ENCODE data around the gene DPF1.
"Not testable (repeated sequence)": the region's sequence is repeated elsewhere in the genome, so short reads cannot be mapped to it uniquely, and the experiment has no call there.

The DPF1 gene

DNA sequence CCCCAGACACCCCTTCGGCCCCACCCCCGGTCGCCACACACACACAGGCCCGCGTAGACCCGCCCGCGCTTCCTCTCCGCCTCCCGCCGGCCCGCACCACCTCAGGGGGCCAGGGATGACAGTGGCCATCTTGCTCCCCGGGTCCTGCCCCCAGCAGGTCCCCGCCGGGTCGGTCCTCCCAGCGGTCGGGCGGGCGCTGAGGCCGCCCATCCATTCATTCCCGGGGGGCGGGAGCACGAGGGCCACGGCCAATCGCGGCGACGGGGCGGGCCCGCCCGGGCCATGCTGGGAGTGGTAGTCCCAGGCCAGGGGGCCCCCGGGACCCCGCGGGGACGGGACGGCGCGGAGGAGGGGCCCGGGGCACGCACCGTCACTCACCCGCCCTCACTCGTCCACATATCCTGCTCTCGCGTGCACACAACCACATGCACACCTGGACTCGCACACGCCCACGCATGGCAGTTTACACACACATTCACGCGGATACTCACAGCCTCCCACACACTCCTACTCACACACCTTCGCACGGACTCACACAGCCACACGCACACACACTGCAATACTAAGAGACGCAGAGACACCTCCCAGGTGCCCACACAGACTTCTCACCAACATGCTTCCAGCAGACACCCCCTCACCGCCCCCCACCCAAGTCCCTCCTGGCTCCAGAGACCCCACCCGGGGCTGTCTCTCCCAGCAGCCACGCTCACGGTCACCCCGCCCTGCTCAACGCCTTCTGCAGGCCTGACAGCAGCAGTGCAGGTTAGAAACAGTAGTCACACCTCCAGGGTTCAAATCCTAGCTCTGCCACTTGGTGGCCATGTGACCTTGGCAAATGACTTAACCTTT, at the start of gene DPF1:
Gene DPF1 (minus strand): TSS at position 209 of the 849 bp plus-strand sequence. CDS start 80 bp downstream, at position 129.
- no peak for DNase-seq (ENCODE audit: low read depth)

DNA sequence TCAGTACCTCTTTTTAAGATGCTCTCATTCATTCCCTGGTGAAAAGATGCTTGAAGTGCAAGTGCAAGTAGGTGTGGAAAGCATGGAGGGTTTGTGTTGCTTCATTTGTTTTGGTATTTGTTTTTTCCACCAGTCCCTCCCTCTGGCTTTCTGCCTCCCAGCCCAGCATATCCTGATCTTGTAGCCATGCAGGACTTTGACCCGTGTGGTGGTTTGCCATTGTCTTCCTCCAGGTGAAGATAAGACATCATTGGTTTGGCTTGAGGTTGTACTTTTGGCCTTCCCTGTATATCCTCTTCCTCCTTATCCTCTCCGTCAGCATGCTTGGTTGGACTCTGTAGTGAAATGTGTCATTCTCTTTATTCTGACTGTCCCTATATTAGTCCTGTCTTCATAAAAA, 49.5 kb upstream of the DPF1 start:
- no peak for DNase-seq (ENCODE audit: low read depth)

DNA sequence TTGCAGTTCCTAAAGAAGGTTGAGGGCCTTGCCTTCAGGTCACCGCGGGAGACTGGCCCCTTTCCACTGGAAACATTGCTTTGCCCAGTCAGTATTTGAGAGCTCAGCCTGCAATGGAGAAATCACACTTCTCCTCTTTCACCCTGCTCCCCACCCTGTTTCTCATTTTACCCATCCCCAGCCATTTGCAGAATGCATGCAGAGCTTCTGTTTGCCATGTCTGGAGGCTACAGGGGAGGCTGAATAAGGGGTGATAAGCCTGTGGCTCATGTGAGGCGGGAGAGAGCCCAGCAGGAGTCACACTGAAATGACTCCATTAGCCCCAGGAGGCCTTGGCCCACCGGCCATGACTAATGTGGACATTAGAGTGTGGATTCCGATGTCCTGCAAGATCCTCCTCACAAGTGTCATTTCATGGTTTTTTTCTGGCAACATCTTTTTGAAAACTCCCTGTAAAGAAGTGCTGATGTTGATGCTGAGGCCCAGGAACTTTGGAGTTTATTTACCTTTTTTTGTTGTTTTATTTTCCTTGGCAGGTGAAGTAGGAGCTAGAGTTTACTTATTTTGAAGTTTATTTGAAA, 46.7 kb upstream of the DPF1 start:
- no peak for DNase-seq (ENCODE audit: low read depth)

DNA sequence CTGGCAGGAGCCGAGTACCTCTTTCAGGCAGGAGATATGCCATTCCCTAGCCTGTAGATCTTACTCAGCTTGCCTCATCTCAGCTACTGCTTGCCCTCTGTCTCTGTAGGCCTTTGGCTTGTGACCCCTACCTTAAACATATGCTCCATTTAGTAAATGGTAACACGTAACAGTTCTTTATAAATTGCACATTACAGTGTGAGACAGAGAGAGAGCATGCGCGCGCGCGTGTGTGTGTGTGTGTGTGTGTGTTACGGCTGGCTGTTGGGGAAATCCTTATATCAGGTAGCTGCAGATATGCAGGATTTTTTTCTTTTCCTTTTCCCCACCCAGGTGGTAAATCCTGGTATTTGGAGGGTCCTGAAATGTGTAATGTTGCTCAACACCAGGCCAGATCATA, 44.5 kb upstream of the DPF1 start:
- no peak for DNase-seq (ENCODE audit: low read depth)

DNA sequence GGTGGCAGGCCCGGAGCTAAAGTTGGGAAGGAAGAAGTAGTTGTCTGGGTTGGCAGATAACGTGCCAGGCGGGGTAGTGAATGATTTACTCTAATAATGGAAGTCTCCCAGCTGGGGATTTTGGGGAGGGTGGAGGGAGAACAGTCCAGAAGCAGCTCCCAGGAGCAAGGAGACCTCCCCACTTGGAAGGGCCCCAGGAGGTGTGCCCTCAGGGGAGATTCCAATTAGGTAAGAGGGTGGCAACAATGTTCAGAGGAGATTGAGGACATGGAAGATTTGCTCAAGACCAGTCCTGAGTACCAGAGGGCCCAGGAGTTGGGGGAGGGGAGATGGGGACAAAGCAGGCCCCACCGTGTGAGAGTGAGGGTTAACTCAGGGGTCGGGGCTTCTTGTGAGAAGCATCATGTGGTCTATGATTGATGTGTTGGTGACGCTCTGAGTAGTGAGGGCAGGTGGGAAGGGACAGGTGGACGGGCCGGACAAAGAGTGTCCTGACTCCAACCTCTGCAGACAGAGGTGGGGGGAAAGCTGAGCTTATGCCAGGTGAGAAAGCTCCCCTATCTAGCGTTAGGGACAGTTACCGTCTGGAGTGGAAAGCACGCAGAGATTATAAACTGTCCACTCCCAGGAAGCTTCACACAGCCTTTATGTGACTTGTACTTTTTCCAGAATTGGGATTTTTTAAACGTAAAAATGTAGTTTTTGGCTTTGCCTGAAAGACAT, 43.9 kb upstream of the DPF1 start:
- DNase-seq (ENCODE audit: low read depth), result no peak

DNA sequence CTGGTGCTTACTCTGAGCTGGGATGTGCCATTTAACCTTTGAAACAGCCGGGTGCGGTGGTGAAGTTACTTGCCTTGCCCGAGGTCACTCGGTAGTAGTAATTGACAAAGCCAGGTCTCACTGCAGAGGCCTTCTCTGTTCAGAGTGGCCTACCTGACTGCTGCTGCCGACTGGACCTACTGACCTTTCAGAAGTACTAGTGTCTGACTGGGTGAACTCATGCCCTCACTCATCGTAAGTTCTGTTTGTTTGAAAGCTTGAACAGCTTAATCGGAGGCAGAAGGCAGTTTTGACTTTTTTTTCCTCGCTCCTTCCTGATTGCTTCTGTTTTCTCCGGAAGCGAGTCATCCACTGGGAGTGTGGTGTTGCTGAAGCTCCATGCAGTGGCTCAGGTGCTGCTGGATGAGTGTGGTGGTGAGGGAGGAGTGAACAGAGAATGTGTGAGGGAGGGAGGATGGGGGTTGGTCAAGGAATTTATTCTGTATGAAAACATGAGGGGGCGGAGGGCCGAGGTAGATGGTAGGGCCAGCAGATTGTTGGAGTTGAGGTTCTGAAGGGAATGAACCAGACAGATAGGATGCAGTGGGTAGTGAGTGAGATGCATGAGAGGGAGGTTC, 43.1 kb upstream of the DPF1 start:
- DNase-seq (ENCODE audit: low read depth), result no peak

DNA sequence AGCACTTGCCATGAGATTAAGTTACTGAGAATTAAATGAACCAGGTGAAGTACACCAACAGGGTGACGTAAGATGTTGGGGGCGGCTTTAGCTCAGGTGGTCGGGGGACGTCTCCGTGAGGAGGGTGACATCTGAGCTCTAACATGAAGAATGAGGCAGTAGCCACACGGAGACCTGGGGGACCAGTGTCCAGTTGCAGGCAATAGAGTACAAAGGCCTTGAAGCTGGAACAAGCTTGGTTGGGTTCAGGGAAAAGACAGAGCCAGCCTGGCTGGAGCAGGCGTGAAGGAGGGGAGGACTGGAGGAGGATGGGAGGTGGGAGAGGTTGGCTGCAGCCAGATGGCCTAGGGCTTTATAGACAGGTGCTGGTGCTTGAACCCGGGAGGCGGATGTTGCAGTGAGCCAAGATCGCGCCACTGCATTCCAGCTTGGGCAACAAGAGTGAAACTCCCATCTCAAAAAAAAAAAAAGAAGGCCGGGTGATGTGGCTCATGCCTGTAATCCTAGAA, 42.0 kb upstream of the DPF1 start:
- no peak for DNase-seq (ENCODE audit: low read depth)

DNA sequence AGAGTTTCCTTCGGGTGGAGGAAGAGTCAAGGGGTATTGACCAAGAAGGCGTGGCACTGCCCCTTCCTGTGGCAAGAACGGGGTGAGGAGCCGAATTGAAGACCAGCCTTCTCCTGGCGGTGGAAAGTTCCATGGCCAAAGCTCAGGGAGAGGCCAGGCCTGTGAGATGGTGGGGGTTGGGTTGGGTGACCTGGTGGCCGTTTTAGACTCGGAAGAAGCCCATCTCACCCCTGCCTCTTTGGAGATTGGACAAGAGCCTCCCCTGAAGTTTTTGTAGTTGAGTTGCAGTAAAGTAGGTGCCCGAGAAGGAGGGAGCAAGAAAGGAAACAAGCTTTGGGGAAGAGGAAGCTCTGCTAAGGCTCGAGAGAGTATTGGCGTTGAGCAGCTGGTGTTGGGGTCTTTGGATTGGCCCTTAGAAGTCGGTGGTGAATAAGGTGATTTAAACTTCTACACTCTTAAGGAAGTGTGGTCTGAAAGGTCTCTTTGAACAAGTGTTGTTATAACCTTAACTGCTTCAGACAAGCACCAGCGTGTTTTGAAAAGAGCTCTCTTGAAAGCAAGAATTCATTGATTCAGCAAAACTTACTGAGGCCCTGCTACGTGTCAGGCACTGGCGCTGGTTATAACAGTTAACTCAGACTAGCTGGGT, 41.3 kb upstream of the DPF1 start:
- DNase-seq (ENCODE audit: low read depth), result no peak

DNA sequence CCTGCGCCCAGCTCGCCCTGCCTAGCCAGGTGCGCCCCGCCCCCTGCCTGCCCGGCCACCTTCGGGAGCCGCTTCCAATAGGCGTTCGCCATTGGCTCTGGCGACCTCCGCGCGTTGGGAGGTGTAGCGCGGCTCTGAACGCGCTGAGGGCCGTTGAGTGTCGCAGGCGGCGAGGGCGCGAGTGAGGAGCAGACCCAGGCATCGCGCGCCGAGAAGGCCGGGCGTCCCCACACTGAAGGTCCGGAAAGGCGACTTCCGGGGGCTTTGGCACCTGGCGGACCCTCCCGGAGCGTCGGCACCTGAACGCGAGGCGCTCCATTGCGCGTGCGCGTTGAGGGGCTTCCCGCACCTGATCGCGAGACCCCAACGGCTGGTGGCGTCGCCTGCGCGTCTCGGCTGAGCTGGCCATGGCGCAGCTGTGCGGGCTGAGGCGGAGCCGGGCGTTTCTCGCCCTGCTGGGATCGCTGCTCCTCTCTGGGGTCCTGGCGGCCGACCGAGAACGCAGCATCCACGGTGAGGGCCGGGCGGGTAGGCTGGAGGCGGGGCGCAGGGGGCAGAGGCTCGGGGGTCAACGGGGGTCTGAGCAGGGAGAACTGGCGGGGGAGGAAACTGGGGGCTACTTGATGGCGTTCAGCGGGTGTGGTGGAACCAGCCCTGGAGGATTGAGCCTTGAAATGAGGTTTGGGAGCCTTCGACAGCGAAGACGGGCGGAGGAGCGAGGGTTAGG, 40.6 kb upstream of the DPF1 start, which contains the start of gene SPINT2:
Gene SPINT2 (plus strand): TSS at position 88 of the 727 bp plus-strand sequence. CDS start 320 bp downstream, at position 408.
- no peak for DNase-seq (ENCODE audit: low read depth)

DNA sequence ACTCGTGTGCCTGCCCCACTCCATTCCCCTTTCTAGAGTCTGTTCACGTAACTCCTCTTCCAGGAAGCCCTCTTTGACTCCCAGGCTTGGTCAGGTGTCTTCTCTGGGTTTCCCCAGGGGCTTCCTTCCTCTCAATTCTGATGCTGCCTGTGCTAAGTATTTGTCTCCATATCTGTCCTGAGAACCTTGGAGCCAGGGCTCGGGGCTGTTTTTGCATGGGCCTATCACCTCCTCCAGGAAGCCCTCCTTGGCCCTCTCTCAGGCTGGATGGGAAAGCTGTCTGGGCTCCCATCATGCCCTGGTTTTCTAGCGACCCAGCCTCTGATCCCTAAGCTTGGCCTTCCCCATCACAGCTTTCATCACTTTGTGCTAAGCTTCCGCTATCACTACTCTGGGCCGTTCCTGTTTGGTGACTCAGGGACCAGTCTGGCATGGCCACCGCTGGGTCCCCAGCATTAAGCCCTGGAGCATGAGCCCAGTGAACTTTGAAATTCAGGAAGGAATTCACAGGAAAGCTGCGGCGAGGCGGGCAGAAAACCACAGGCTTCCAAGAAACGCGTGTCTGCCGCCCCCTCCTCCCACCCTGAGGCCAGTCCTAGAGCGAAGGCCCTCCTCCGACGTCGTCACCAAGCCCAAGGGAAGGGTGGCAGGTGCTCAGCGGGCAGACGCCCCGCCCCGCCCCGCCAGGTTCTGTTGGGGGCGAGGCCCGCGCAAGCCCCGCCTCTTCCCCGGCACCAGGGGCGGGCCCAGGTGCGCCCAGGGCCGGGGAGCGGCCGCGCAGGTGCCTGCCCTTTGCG, 39.9 kb upstream of the DPF1 start:
- no peak for DNase-seq (ENCODE audit: low read depth)

DNA sequence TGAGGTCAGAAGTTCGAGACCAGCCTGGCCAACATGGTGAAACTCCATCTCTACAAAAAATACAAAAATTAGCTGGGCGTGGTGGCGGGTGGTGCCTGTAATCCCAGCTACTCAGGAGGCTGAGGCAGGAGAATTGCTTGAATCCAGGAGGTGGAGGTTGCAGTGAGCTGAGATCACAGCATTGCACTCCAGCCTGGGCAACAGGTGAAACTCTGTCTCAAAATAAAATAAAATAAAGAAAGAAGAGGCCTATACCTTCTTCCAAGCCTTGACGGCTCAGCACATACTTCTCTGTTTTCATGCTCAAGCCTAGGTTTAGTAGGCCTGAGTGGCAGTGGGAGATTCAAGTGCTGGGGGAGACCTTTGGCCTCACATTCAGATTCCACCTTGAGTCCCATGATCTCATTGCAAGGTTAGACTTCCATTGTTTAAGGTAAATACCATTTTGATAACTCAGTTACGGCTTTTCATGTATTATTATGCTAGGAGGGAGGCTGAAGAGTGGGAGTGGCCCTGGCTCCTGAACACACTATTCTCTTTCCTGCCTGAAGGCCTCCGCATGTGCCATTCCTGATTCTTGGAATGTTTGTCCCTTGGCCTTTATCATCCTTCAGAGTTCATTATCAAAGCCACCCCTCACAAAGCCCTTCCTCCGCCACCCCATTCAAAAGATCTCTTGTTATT, 38.7 kb upstream of the DPF1 start:
- no peak for DNase-seq (ENCODE audit: low read depth)

DNA sequence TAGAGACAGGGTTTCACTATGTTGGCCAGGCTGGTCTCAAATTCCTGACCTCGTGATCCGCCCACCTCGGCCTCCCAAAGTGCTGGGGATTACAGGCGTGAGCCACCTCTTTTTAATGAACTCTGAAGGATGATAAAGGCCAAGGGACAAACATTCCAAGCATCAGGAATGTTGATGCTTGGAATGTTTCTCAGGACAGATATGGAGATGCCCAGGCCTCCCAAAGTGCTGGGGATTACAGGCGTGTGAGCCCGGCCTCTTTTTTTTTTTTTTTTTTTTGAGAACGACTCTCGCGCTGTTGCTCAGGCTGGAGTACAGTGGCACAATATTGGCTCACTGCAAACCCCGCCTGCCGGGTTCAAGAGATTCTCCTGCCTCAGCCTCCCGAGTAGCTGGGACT, 37.9 kb upstream of the DPF1 start:
- not testable (repeated sequence) for DNase-seq (ENCODE audit: low read depth)

DNA sequence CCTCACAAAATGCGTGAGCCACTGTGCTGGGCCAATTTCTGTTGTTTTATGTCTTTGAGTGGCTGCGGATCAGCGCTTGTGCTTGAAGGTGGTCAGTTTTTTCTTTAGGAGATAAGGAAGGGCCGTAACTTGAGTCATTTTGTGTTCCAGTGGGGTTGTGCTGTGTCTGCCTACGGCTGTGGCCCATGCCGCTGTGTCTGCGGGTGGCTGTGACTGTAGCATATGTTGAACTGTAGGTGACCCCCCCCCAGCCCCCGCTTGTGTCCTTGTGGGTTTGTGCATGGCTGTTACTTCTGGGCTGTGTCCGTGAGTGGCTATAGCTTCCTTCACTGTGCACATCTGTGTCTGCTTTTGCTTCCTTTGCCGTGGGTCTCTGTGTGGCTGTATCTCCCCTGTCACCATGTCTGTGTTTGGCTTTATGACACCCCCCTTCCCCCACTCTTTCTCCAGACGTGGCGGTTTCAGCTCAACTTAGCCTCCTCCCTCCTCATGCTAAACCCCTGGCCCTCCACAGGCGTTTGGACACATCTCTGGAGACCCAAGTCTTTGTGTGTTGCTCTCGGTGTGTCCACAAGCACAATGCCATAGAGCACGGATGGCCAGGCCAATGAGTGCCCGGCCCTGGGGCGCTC, 31.5 kb upstream of the DPF1 start:
- DNase-seq (ENCODE audit: low read depth), result no peak

DNA sequence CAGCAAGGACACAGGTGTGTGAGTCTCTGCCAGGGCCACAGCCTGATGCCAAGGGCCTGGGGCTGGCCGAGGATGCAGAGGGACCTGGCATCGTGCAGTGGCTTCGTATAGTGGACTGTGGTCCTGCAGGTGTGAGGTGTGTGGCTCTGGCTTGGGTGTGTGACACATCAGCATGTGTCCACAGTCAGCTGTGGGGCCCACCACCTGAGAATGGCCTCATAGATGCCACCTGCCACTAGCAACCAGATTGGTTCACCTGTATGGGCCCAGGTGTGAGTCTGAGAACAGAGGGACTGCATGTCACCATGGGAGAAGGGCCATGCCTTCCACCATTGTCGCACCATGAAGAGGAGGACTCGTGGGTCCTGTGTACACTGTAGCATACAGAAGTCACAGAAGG, 29.8 kb upstream of the DPF1 start:
- no peak for DNase-seq (ENCODE audit: low read depth)

DNA sequence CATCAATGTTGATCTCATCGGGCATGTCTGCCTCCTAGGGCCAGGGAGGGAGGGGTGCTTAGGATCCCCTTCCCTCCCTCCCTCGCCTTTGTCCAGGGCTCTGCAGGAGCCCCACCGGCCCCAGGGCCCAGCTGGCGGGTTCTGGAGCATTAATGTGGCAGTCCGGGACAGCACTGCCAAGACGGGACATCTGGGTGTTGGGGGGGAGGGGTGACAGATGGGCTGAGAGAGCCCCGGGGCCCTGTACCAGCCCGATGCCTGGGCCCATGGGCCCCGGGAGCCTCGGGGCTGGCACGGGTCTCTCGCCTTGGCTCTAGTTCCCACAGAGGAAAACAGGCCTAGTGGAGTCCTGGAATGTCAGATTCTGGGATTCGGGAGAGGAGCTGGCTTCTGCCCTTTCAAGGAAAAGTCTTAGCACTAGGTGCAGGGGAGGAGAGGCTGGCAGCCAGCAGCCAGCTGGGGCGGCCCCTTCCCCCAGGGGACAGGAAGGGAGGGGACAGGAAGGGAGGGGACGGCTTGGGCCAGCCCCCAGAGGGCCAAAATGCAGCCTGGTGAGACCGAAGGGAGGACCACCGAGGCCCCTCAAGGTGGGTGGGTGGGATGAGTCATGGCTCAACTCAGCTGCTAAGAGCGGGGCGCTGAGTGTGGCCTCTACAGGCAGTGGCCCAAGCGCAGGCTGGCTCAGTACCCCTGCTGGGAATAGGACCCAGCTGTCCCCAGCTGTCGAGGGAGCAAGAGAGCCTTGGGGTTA, 29.1 kb upstream of the DPF1 start:
- no peak for DNase-seq (ENCODE audit: low read depth)

DNA sequence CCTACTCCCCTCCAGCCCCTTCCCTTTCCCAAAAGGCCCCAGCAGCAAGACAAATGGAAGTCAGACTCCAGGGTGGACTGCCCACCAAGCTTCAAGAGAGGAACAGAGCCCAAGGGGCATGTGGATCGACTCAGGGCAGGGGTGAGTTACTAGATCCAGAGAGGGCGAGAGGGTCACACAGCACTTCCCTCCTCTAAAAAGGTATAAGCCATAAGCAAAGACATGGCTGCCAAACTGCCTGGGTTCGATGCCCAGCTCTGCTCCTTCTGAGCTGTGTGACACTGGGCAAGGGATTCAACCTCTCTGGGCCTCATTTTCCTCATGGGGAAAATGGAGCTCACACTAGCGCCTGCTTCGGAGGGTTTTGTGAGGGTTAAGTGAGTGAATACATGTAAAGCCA, 28.4 kb upstream of the DPF1 start:
- DNase-seq (ENCODE audit: low read depth), result no peak

DNA sequence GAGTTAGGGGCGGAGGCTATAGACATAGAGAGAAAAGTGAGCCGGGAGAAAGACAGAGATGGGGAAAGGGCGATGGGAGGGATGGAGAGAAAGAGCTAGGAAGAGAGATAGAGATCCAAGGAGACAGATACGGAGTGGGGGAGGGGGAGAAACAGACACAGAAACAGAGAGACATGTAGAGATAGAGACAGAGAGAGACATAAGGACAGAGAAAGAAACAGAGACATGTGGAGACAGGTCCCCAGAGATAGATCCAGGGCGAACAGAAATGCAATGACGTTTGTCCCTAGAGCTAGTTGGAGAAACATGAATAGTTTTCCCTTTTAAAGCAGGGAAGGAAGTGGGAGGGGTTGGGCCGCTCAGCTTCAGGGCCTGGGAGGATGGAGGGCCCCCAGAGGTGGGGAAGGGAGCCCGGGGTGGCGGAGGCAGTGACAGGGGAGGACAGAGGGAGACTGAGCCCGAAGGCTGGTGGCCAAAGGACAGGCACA, 27.6 kb upstream of the DPF1 start:
- DNase-seq (ENCODE audit: low read depth), result no peak
